Stimulated activated CD8-positive, alpha-beta memory T cell treated with anti-CD3 and anti-CD28 coated beads, Interleukin-4, amount 100 ng/mL, for 4 hours (primary cell): Measurements from ENCODE around the gene KXD1.

ENCODE experiments used
- DNase-seq, 2 donors: peaks; one replicate each; pipeline ENCODE4 v3.0.0-alpha.2; 2020; ENCODE audit warnings: low read depth in 2 of 2, low spot score in 1 of 2

KXD1 gene

GRCh38 chr19:18612051-18612771, 54.5 kb downstream of the KXD1 start:
- no peak for DNase-seq

DNA sequence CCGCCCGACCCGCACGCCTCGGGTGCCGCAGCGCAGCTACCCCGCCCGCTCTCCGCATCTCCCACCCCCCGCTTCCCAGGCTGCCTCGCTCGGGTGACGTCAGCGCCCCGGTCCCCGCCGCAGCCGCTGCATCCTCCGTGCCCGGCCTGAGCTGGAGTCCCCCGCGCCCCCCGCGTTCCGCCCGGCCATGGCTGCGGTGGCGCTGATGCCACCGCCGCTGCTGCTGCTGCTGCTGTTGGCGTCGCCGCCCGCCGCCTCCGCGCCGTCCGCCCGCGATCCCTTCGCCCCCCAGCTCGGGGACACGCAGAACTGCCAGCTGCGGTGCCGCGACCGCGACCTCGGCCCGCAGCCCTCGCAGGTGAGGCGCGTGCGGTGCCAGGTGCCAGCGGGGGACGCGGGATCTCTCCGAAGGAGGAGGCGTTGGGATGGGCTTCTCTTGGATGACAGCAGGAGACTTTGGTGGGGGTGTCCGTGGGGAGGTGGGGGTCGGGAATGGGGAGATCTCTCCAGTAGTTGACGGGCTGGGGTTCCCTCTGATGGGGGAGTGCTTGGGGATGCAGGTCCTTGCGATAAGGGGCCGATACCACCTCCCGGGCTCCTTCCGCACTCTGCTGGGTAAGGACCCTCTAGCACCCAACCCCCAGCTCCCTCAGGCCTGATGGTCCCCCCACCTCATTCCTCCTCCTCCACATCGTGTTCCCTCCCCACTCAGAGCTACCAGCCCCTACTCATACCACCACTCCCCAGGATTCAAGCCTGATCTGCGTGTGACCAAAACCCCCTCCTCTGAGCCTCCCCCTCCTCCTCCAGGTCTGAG, 55.3 kb downstream of the KXD1 start, which contains the start of gene TMEM59L:
Gene TMEM59L, plus strand, starts transcription at position 99 of the 817 bp plus-strand sequence. Its CDS starts 89 bp downstream, at position 188.
- DNase-seq, result peak in 1 of 2 donors; percentile 12

- no peak for DNase-seq
Measured at GRCh38 chr19:18613589-18614234, 56.0 kb downstream of the KXD1 start.

DNA sequence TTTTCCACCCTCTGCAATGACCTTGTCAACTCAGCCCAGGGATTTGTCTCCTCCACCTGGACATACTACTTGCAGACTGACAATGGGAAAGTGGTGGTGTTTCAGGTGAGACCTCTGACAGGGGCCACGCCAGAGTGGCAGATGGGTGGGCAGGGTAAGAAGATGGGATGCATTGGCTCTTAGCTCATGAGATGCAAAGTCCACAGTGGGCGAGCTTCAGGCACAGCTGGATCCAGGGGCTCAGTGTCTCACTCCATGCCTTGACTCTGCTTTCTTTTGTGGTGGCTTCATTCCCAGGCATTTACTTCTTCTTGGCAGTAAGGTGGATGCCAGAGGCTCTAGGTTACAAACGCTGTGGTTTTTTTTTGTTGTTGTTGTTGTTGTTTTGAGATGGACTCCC, 58.4 kb downstream of the KXD1 start:
- no peak for DNase-seq

GRCh38 chr19:18617562-18617961, 59.9 kb downstream of the KXD1 start:
- no peak for DNase-seq

- DNase-seq, result no peak
Measured at GRCh38 chr19:18618236-18618635, 60.6 kb downstream of the KXD1 start.
